ENCODE results near the gene SLC39A11. TPM values are rescaled to one million over a fixed set of nuclear protein-coding genes. Genes with fewer than 3 reads are reported as not detected.
A peak's percentile ranks its signal among the peaks of the same experiment; 100 is the strongest.

Gene SLC39A11
- total and polyA plus RNA-seq, 2 of the 13 experiments (the other 11 are each of a cell fraction or from before 2014, with no cell fraction given), result 17.2 to 31.5 TPM

DNA sequence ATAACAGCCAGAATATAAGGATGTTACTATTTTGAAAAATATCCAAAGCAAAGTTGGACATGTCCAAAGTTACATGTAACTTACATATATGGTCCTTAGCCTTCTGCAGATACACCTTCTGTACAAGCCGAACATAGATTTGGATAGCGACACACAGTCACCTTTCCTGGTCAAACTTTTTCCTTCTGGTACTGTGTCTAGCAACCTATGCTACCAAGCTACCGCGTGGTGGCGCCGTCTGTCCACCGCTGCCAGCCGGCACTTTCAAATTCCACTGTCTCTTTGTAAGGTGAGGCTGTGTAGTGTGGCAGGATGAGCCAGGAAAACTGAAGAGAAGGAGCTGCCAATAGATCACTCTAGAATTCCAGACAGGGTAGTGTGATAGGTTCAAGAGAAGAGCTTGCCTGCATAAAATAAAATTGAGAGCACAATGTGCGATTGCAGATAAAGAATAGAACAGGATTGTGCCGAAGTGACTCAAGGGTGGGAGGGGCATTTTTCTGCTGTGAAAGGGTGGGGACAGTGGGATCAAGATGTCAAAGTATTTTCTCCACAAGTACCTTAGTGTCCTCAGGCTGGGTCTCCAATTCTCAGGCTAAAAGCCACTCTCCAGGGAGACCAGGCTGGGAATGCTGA is 366.9 kb downstream of the SLC39A11 start:
- H3K4me3 ChIP-seq (replicated peaks in 1 of 3; ENCODE audit: insufficient read depth in 1 of 3, low read depth in 2 of 3, low read length in 3 of 3), result no peak overlapping the region
- no peak overlapping the region for H2AFZ ChIP-seq (ENCODE audit: low read length)
- H3K9ac ChIP-seq (ENCODE audit: insufficient read depth, low read depth, low read length), result no peak overlapping the region
- WGBS (ENCODE audit: low lambda C conversion rate), result 26% methylated on average over 10 of the region's 10 CpGs
- peaks cover 14% of the 10 kb centered on the region for H3K4me1 ChIP-seq (ENCODE audit: insufficient read depth, low read length)
- no peaks in the 10 kb centered on the region for H3K79me2 ChIP-seq (ENCODE audit: insufficient read depth, low read length)
- ATAC-seq (peak; percentile 87), FAIRE-seq (peak; percentile 79), DNase-seq (ENCODE audit: low spot score) (peak; percentile 66)
- H3K9me3 ChIP-seq (ENCODE audit: low read length), result no peaks in the 10 kb centered on the region
- no peaks in the 10 kb centered on the region for H3K27me3 ChIP-seq (ENCODE audit: control insufficient read depth in 1 of 2, insufficient read depth in 2 of 2, low read length in 2 of 2)
- H3K36me3 ChIP-seq (replicated peaks in 1 of 2; ENCODE audit: control insufficient read depth in 1 of 2, insufficient read depth in 2 of 2, low read length in 2 of 2), result no peaks in the 10 kb centered on the region
- BruUV-seq (replicated peaks), result no TSS peak
- H3K27ac ChIP-seq (ENCODE audit: extremely low read length, insufficient read depth, low read length), result no peak overlapping the region
- H4K20me1 ChIP-seq (ENCODE audit: insufficient read depth, low read length), result no peaks in the 10 kb centered on the region
- in situ Hi-C loops (cut with HindIII; ENCODE audit: extremely low pct_ligation_motif_present, low pct_unique_long_range_greater_than_20kb) (loop anchor here (5.0 kb wide), 2 partner anchors 462 to 647 kb away; no protein-coding TSS in a partner anchor), intact Hi-C loops (cut with micrococcal nuclease; ENCODE audit: unreplicated experiment) (loop anchor here (1.0 to 5.0 kb wide), 6 partner anchors 132 to 645 kb away; a partner anchor contains a TSS)
- ChIA-PET POLR2A (interaction anchor here (1.2 kb wide), 1 partner anchor 169 kb away, joined by 5 read pairs; no protein-coding TSS in a partner anchor), CTCF (ENCODE audit: low intra/inter-chr PET ratio, low total read pairs) (interaction anchor here (1.2 to 3.7 kb wide), 7 partner anchors 165 to 466 kb away, joined by 6 to 26 read pairs (median 6); no protein-coding TSS in a partner anchor)
- H3K4me2 ChIP-seq (ENCODE audit: low read depth, low read length), result no peak overlapping the region
- TF ChIP-seq JDP2 (CRISPR knock-in tag; IDR thresholded peaks at IDR 0.05; ENCODE audit: borderline replicate concordance) (no peak), DNMT3B (CRISPR knock-in tag; conservative IDR thresholded peaks at IDR 0.05) (peak; percentile 69; the same call in 1 of the 2 replicates), ZNF230 (CRISPR knock-in tag; IDR thresholded peaks at IDR 0.05) (no peak), GABPB1 (CRISPR knock-in tag; IDR thresholded peaks at IDR 0.05) (no peak; the same call in 1 of the 2 replicates), NPAS2 (CRISPR knock-in tag; IDR thresholded peaks at IDR 0.05; ENCODE audit: borderline replicate concordance) (no peak), ERF (CRISPR knock-in tag; IDR thresholded peaks at IDR 0.05) (peak; percentile 66), KLF13 (CRISPR knock-in tag; IDR thresholded peaks at IDR 0.05) (no peak), RXRA (CRISPR knock-in tag; IDR thresholded peaks at IDR 0.05) (no peak), EP300 (IDR thresholded peaks at IDR 0.05; ENCODE audit: low read depth in 2 of 2, low read length in 2 of 2) (0 out of 4 replicates have a peak, but pooled peaks of 1 of the 2 experiments have one; percentile 19), EP300 (CRISPR knock-in tag; IDR thresholded peaks at IDR 0.05; ENCODE audit: borderline replicate concordance) (no peak), HNF4A (CRISPR knock-in tag; IDR thresholded peaks at IDR 0.05) (0 out of 2 replicates have a peak, but pooled peaks have one; percentile 8), ZNF564 (CRISPR knock-in tag; IDR thresholded peaks at IDR 0.05) (no peak), SMARCE1 (IDR thresholded peaks at IDR 0.05; ENCODE audit: borderline replicate concordance) (no peak), ZFYVE20 (CRISPR knock-in tag; IDR thresholded peaks at IDR 0.05; ENCODE audit: borderline replicate concordance, low read depth) (no peak), ZSCAN12 (CRISPR knock-in tag; IDR thresholded peaks at IDR 0.05) (no peak), BRCA1 (CRISPR knock-in tag; IDR thresholded peaks at IDR 0.05) (no peak), ZNF501 (CRISPR knock-in tag; IDR thresholded peaks at IDR 0.05) (peak; percentile 46; the same call in 1 of the 2 replicates), REPIN1 (CRISPR knock-in tag; IDR thresholded peaks at IDR 0.05; ENCODE audit: borderline replicate concordance, low read depth) (peak; percentile 59; the same call in 1 of the 2 replicates), PRMT3 (CRISPR knock-in tag; IDR thresholded peaks at IDR 0.05; ENCODE audit: borderline replicate concordance, low read depth) (no peak)
- TF ChIP-seq, protein P1, sequence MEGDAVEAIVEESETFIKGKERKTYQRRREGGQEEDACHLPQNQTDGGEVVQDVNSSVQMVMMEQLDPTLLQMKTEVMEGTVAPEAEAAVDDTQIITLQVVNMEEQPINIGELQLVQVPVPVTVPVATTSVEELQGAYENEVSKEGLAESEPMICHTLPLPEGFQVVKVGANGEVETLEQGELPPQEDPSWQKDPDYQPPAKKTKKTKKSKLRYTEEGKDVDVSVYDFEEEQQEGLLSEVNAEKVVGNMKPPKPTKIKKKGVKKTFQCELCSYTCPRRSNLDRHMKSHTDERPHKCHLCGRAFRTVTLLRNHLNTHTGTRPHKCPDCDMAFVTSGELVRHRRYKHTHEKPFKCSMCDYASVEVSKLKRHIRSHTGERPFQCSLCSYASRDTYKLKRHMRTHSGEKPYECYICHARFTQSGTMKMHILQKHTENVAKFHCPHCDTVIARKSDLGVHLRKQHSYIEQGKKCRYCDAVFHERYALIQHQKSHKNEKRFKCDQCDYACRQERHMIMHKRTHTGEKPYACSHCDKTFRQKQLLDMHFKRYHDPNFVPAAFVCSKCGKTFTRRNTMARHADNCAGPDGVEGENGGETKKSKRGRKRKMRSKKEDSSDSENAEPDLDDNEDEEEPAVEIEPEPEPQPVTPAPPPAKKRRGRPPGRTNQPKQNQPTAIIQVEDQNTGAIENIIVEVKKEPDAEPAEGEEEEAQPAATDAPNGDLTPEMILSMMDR (CRISPR knock-in tag; IDR thresholded peaks at IDR 0.05), result peak; percentile 98
- TF ChIP-seq, protein P2, sequence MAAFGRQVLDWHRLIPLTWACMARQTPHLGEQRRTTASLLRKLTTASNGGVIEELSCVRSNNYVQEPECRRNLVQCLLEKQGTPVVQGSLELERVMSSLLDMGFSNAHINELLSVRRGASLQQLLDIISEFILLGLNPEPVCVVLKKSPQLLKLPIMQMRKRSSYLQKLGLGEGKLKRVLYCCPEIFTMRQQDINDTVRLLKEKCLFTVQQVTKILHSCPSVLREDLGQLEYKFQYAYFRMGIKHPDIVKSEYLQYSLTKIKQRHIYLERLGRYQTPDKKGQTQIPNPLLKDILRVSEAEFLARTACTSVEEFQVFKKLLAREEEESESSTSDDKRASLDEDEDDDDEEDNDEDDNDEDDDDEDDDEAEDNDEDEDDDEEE (CRISPR knock-in tag; IDR thresholded peaks at IDR 0.05), result no peak
- TF ChIP-seq, protein P3, sequence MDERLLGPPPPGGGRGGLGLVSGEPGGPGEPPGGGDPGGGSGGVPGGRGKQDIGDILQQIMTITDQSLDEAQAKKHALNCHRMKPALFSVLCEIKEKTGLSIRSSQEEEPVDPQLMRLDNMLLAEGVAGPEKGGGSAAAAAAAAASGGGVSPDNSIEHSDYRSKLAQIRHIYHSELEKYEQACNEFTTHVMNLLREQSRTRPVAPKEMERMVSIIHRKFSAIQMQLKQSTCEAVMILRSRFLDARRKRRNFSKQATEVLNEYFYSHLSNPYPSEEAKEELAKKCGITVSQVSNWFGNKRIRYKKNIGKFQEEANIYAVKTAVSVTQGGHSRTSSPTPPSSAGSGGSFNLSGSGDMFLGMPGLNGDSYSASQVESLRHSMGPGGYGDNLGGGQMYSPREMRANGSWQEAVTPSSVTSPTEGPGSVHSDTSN (CRISPR knock-in tag; IDR thresholded peaks at IDR 0.05), result no peak

Measured in HepG2 (cell line).